HepG2 (cell line): ENCODE measurements around the gene RAPGEFL1. TPM values are rescaled to one million over a fixed set of nuclear protein-coding genes. Genes with fewer than 3 reads are reported as not detected.

Experiments used
- GZF1 ChIP-seq: sonication (generic); formaldehyde crosslinking; IDR thresholded peaks from 2 replicates; pipeline ENCODE4 v1.5.1; 2020; ENCODE audit warnings: mild to moderate bottlenecking, missing genetic modification reagents
- HNF4A ChIP-seq: sonication (generic); formaldehyde crosslinking; IDR thresholded peaks from 2 replicates; pipeline ENCODE4 v1.4.0; 2020; ENCODE audit warnings: missing genetic modification reagents
- HOXD1 ChIP-seq: sonication (generic); formaldehyde crosslinking; IDR thresholded peaks from 2 replicates; pipeline ENCODE4 v1.5.0; 2020; ENCODE audit warnings: missing genetic modification reagents
- KAT2B ChIP-seq: fragments of 150-350 bp; IDR thresholded peaks from 2 replicates; pipeline ENCODE4 v1.6.1; 2014; ENCODE audit warnings: low read depth, low read length, borderline replicate concordance
- MTF2 ChIP-seq: sonication (generic); formaldehyde crosslinking; IDR thresholded peaks from 2 replicates; pipeline ENCODE4 v1.5.0; 2020; ENCODE audit warnings: missing genetic modification reagents, borderline replicate concordance
- NFYC ChIP-seq: IDR thresholded peaks from 2 replicates; pipeline ENCODE4 v1.6.1; 2016; ENCODE audit warnings: missing genetic modification reagents, missing compliant biosample characterization
- NR2C2 ChIP-seq: sonication (generic); formaldehyde crosslinking; IDR thresholded peaks from 2 replicates; pipeline ENCODE4 v1.4.0; 2020; ENCODE audit warnings: missing genetic modification reagents, mild to moderate bottlenecking, moderate library complexity, borderline replicate concordance
- POLR2A ChIP-seq, 2 experiments: IDR thresholded peaks; 2 replicates each; pipeline ENCODE4 v1.6.1; 2011; ENCODE audit warnings: low read depth in 2 of 2, low read length in 2 of 2, mild to moderate bottlenecking in 1 of 2, moderate library complexity in 1 of 2; ENCODE audit not compliant: insufficient read depth in 1 of 2
- PRMT3 ChIP-seq: sonication (generic); formaldehyde crosslinking; IDR thresholded peaks from 2 replicates; pipeline ENCODE4 v1.8.1; 2022; ENCODE audit warnings: low read depth, mild to moderate bottlenecking, moderate library complexity, missing genetic modification reagents, borderline replicate concordance
- PTBP1 ChIP-seq: fragments of 200-400 bp; formaldehyde crosslinking; IDR thresholded peaks from 2 replicates; pipeline ENCODE4 v1.6.1; 2018; ENCODE audit warnings: low read length, low read depth; ENCODE audit not compliant: poor library complexity, severe bottlenecking
- ZMYM3 ChIP-seq: sonication (generic); formaldehyde crosslinking; IDR thresholded peaks from 2 replicates; pipeline ENCODE4 v1.5.1; 2020; ENCODE audit warnings: mild to moderate bottlenecking, missing genetic modification reagents
- ZNF558 ChIP-seq: sonication (generic); formaldehyde crosslinking; IDR thresholded peaks from 2 replicates; pipeline ENCODE4 v1.9.0; 2022; ENCODE audit warnings: mild to moderate bottlenecking, missing genetic modification reagents, borderline replicate concordance
- ZNF605 ChIP-seq: sonication (generic); formaldehyde crosslinking; IDR thresholded peaks from 2 replicates; pipeline ENCODE4 v1.8.0; 2022; ENCODE audit warnings: mild to moderate bottlenecking, missing genetic modification reagents
- ZNF607 ChIP-seq: sonication (generic); formaldehyde crosslinking; IDR thresholded peaks from 2 replicates; pipeline ENCODE4 v1.5.1; 2020; ENCODE audit warnings: missing genetic modification reagents, mild to moderate bottlenecking, borderline replicate concordance
- ZNF709 ChIP-seq: sonication (generic); formaldehyde crosslinking; IDR thresholded peaks from 2 replicates; pipeline ENCODE4 v1.5.0; 2020; ENCODE audit warnings: mild to moderate bottlenecking, missing genetic modification reagents
- polyA plus RNA-seq, 8 experiments: library from polyadenylated mRNA; depleted of rRNA in 3 of 8; stranded (reverse) in 7 of 8; unstranded in 1 of 8; fragments of >200 nt; fragmentation: Illumina TruSeq in 4 of 8; extraction: Trizol in 4 of 8; gene quantifications; 2 replicates each; pipeline versions ENCODE4 v1.2.1 to v1.2.3, GENCODE V29; 2011 to 2016; ENCODE audit warnings: low read depth in 4 of 8, missing spikeins in 1 of 8, mixed read lengths in 1 of 8; ENCODE audit not compliant: insufficient read depth in 1 of 8
- total RNA-seq, 5 experiments: library from RNA; depleted of rRNA; stranded (reverse); fragments of >200 nt; fragmentation: Illumina TruSeq; extraction: Trizol; gene quantifications; 2 replicates each; pipeline ENCODE4 v1.2.3, GENCODE V29; 2016; ENCODE audit warnings: low read depth in 1 of 5
- TF ChIP-seq, protein P1 (sequence below): IDR thresholded peaks from 2 replicates; pipeline ENCODE4 v1.6.1; 2016; ENCODE audit warnings: low read depth, control low read depth
- TF ChIP-seq, protein P2 (sequence below): sonication (generic); formaldehyde crosslinking; IDR thresholded peaks from 2 replicates; pipeline ENCODE4 v1.4.0; 2020; ENCODE audit warnings: mild to moderate bottlenecking, missing genetic modification reagents
- TF ChIP-seq, protein P3 (sequence below): sonication (generic); formaldehyde crosslinking; IDR thresholded peaks from 2 replicates; pipeline ENCODE4 v1.4.0; 2020; ENCODE audit warnings: low read depth, missing genetic modification reagents
- TF ChIP-seq, protein P4 (sequence below): sonication (generic); formaldehyde crosslinking; IDR thresholded peaks from 2 replicates; pipeline ENCODE4 v1.4.0; 2020; ENCODE audit warnings: mild to moderate bottlenecking, missing genetic modification reagents
- TF ChIP-seq, protein P5 (sequence below): sonication (generic); formaldehyde crosslinking; IDR thresholded peaks from 2 replicates; pipeline ENCODE4 v1.4.0; 2020; ENCODE audit warnings: mild to moderate bottlenecking, missing genetic modification reagents

Gene RAPGEFL1
- total and polyA plus RNA-seq, 2 of the 13 experiments (the other 11 are each of a cell fraction or from before 2014, with no cell fraction given): 4.5 to 7.8 TPM

DNA sequence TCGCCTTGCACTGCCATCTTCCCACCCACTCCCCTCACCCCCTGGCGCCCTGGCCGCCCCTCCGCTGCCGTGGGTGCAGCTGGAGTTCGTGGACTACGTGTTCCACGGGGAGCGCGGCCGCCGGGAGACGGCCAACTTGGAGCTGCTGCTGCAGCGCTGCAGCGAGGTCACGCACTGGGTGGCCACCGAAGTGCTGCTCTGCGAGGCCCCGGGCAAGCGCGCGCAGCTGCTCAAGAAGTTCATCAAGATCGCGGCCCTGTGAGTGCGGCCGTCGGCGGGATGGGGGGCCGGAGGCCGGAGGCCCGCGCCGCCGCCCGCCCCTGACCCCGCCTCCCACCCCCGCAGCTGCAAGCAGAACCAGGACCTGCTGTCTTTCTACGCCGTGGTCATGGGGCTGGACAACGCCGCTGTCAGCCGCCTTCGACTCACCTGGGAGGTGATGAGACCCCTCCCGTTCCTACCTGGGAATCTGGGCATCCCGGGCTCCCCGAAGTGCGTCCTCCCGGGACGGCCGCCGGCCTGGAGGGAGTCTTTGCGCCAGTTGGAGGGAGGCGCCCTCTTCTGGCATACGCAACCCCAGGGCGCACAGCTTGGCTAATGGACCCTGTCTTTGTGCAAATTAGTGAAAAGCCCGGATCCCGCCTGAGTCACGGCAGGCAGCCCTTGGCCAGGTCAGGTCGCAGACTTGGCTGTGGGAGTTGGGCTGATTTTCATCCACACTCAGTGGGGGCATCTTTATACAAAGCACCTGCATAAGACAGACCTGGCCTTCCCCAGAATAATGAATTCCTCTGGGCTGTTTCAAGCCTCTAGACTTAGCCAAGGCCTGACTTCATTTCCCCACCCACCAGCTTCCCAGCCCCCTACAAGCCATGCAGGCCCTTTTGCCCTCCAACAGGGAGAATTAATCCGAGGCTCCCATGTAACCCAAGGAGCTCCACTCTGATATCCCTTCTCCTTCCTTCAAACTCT lies 14.3 kb downstream of the RAPGEFL1 start (continued):
- TF ChIP-seq, protein P1, sequence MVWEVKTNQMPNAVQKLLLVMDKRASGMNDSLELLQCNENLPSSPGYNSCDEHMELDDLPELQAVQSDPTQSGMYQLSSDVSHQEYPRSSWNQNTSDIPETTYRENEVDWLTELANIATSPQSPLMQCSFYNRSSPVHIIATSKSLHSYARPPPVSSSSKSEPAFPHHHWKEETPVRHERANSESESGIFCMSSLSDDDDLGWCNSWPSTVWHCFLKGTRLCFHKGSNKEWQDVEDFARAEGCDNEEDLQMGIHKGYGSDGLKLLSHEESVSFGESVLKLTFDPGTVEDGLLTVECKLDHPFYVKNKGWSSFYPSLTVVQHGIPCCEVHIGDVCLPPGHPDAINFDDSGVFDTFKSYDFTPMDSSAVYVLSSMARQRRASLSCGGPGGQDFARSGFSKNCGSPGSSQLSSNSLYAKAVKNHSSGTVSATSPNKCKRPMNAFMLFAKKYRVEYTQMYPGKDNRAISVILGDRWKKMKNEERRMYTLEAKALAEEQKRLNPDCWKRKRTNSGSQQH (CRISPR knock-in tag): peak; percentile 55; the same call in 1 of the 2 replicates
- TF ChIP-seq PRMT3 (CRISPR knock-in tag) (no peak), ZNF709 (no peak), ZNF558 (CRISPR knock-in tag) (peak; percentile 26; the same call in 1 of the 2 replicates), HNF4A (CRISPR knock-in tag) (no peak; the same call in 1 of the 2 replicates), MTF2 (no peak), PTBP1 (peak; percentile 80), GZF1 (CRISPR knock-in tag) (peak; percentile 64; the same call in 1 of the 2 replicates), ZNF605 (CRISPR knock-in tag) (no peak), NR2C2 (no peak), POLR2A (IDR thresholded peaks at IDR 0.05; ENCODE audit: insufficient read depth in 1 of 2, low read depth in 2 of 2, low read length in 2 of 2) (no peak), ZMYM3 (CRISPR knock-in tag) (0 out of 2 replicates have a peak, but pooled peaks have one; percentile 22), NFYC (CRISPR knock-in tag) (no peak), KAT2B (no peak), ZNF607 (CRISPR knock-in tag) (no peak), HOXD1 (CRISPR knock-in tag) (no peak)
- TF ChIP-seq, protein P2, sequence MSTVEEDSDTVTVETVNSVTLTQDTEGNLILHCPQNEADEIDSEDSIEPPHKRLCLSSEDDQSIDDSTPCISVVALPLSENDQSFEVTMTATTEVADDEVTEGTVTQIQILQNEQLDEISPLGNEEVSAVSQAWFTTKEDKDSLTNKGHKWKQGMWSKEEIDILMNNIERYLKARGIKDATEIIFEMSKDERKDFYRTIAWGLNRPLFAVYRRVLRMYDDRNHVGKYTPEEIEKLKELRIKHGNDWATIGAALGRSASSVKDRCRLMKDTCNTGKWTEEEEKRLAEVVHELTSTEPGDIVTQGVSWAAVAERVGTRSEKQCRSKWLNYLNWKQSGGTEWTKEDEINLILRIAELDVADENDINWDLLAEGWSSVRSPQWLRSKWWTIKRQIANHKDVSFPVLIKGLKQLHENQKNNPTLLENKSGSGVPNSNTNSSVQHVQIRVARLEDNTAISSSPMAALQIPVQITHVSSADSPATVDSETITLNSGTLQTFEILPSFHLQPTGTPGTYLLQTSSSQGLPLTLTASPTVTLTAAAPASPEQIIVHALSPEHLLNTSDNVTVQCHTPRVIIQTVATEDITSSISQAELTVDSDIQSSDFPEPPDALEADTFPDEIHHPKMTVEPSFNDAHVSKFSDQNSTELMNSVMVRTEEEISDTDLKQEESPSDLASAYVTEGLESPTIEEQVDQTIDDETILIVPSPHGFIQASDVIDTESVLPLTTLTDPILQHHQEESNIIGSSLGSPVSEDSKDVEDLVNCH: no peak
- TF ChIP-seq, protein P3, sequence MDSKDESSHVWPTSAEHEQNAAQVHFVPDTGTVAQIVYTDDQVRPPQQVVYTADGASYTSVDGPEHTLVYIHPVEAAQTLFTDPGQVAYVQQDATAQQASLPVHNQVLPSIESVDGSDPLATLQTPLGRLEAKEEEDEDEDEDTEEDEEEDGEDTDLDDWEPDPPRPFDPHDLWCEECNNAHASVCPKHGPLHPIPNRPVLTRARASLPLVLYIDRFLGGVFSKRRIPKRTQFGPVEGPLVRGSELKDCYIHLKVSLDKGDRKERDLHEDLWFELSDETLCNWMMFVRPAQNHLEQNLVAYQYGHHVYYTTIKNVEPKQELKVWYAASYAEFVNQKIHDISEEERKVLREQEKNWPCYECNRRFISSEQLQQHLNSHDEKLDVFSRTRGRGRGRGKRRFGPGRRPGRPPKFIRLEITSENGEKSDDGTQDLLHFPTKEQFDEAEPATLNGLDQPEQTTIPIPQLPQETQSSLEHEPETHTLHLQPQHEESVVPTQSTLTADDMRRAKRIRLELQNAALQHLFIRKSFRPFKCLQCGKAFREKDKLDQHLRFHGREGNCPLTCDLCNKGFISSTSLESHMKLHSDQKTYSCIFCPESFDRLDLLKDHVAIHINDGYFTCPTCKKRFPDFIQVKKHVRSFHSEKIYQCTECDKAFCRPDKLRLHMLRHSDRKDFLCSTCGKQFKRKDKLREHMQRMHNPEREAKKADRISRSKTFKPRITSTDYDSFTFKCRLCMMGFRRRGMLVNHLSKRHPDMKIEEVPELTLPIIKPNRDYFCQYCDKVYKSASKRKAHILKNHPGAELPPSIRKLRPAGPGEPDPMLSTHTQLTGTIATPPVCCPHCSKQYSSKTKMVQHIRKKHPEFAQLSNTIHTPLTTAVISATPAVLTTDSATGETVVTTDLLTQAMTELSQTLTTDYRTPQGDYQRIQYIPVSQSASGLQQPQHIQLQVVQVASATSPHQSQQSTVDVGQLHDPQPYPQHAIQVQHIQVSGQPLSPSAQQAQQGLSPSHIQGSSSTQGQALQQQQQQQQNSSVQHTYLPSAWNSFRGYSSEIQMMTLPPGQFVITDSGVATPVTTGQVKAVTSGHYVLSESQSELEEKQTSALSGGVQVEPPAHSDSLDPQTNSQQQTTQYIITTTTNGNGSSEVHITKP (CRISPR knock-in tag): no peak
- TF ChIP-seq, protein P4, sequence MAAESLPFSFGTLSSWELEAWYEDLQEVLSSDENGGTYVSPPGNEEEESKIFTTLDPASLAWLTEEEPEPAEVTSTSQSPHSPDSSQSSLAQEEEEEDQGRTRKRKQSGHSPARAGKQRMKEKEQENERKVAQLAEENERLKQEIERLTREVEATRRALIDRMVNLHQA (CRISPR knock-in tag): no peak
- TF ChIP-seq, protein P5, sequence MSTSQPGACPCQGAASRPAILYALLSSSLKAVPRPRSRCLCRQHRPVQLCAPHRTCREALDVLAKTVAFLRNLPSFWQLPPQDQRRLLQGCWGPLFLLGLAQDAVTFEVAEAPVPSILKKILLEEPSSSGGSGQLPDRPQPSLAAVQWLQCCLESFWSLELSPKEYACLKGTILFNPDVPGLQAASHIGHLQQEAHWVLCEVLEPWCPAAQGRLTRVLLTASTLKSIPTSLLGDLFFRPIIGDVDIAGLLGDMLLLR (CRISPR knock-in tag): no peak
